LNCAP (cell line): ENCODE data around the gene CAMK2A.

Experiments used
- CTCF ChIP-seq: fragments of 450-650 bp; IDR thresholded peaks from 2 replicates; pipeline ENCODE4 v1.5.1; 2017; ENCODE audit warnings: mild to moderate bottlenecking

Gene CAMK2A

GRCh38 chr5:150222906-150223305 is 66.7 kb downstream of the CAMK2A start:
- no peak for TF ChIP-seq CTCF

GRCh38 chr5:150221471-150221870 is 68.1 kb downstream of the CAMK2A start:
- no peak for TF ChIP-seq CTCF

GRCh38 chr5:150219861-150220260 is 69.7 kb downstream of the CAMK2A start:
- TF ChIP-seq CTCF: no peak

- TF ChIP-seq CTCF: no peak
Measured at GRCh38 chr5:150219142-150219541, 70.4 kb downstream of the CAMK2A start.

- no peak for TF ChIP-seq CTCF
Measured at GRCh38 chr5:150218693-150219035, 70.9 kb downstream of the CAMK2A start.

- peak; percentile 89 for TF ChIP-seq CTCF
Measured at GRCh38 chr5:150217873-150218692, 71.5 kb downstream of the CAMK2A start.

GRCh38 chr5:150217038-150217437 is 72.5 kb downstream of the CAMK2A start:
- TF ChIP-seq CTCF: no peak
